ENCODE results near the gene LETMD1.

Gene LETMD1

DNA sequence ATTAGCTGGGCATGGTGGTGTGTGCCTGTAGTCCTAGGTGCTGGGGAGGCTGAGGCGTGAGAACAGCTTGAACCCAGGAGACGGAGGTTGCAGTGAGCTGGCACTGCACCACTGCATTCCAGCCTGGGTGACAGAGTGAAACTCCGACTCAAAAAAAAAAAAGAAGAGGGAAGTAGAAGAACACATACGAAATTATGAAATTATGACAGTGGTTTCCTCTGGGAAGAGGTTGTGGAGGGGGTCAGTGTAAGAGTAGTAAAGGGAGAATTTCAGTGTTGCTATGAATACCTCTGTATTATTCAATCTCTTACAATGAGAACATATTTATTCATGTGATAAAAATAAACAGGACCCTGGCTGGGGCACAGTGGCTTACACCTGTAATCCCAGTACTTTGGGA is 60.0 kb downstream of the LETMD1 start:
- Histone ChIP-seq H3K36me3 (ENCODE audit: control insufficient read depth in 1 of 2, insufficient read depth in 2 of 2, low read length in 2 of 2) (peaks cover 37 to 59% of the 10 kb centered on the region in 2 donors), H3K27me3 (ENCODE audit: low read depth, low read length) (no peaks in the 10 kb centered on the region), H3K4me3 (ENCODE audit: low read depth in 1 of 2, low read length in 2 of 2) (no peak overlapping the region), H3K9me3 (ENCODE audit: control insufficient read depth in 1 of 2, low read length in 2 of 2) (no peaks in the 10 kb centered on the region), H3K4me1 (ENCODE audit: control insufficient read depth in 1 of 2, insufficient read depth in 2 of 2, low read length in 2 of 2) (no peaks in the 10 kb centered on the region), H3K27ac (ENCODE audit: low read length) (no peak overlapping the region)
